GM19193 (cell line): Measurements from ENCODE around the gene TIAM1.

Source experiments
- POLR2A ChIP-seq: IDR thresholded peaks from 4 replicates; pipeline ENCODE4 v1.6.1; 2011; ENCODE audit not compliant: insufficient read depth, insufficient read length; ENCODE audit errors: extremely low read depth

TIAM1 gene

DNA sequence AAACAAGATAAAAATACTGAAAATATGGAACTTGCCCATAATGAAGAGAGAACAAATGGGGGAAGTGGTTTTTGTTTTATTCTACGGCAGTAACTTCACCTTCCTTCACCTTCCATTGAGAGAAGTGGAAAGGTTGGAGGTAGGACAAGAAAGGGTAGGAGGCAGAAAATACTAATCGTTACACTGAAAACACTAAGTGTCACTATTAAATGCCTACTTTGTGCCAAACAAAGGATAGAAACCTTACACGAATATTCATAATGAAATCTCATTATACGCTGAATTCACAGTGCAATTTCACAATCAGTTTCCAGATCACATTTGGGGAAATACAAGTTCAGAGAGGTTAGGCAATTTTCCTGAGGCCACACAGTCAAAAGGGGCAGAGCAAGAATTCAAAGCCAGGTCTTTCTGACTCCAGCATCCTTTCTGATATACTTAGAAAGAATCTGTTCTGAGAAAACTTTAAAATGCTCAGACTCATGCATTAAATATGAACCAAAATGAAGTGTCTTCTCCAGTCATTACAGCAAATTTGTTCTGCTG lies 3.0 kb downstream of the TIAM1 start:
- no peak for TF ChIP-seq POLR2A

DNA sequence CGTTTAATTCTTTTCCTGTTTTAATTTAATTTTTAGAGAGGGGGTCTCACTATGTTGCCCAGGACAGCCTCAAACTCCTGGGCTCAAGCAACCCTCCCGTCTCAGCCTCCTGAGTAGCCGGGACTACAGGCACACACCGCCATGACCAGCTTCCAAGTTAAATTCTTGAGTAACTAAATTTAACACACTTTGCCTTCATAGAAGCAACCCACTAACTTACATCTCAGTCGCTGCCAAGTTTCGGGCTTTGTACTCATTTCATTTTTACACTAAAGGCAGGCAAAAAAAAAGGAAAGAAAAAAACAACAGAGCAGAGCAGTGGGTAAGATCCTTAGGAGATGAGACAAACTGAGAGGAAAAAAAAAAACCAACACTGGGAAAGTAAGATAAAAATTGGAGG lies 3.5 kb downstream of the TIAM1 start:
- no peak for TF ChIP-seq POLR2A

GRCh38 chr21:31339721-31340120 lies 4.3 kb downstream of the TIAM1 start:
- TF ChIP-seq POLR2A, result no peak

DNA sequence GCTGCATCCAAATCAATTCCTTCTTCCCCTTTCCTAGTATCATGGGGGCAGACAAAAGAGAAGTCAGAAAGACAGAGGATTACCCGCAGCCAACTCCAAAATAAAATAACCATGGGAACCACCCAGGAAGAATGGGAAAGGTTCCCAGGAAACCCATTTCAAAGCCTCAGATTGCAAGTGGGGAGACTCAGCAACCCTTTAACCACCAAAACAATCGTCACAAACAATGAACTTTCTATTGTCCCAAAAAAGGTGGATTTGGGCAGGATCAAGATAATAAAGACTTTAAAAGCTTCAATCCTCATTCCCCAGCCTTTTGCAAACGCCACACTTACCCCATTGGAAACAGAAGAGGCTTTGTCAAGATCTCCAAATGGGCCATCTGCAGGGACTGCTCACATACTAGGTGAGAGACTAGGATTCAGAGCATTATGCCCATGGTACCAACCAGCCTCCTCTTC lies 5.1 kb downstream of the TIAM1 start:
- TF ChIP-seq POLR2A, result no peak

GRCh38 chr21:31337996-31338907 lies 5.8 kb downstream of the TIAM1 start:
- TF ChIP-seq POLR2A, result no peak

DNA sequence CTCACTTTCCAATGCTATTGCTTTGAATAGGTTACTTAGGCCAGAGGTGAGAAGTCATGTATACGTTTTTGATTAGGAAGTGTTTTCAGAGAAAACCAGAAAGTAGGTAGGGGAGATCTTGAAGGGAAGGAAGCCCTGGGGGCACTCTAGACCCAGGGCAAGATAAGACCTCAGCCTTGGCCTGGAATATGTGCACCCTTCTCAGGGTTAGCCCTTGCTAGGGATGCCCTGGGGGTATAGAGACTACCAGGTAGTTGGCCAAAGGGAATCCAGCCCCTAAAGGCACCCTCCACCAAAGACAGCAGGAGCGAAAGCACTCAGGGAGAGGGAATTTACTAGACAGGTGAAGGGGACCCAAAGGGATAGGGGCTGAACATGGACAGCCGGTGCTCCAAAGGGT lies 7.0 kb downstream of the TIAM1 start:
- no peak for TF ChIP-seq POLR2A

GRCh38 chr21:31336739-31337040 lies 7.4 kb downstream of the TIAM1 start:
- no peak for TF ChIP-seq POLR2A

GRCh38 chr21:31335957-31336738 lies 7.9 kb downstream of the TIAM1 start:
- TF ChIP-seq POLR2A, result no peak

GRCh38 chr21:31334648-31335121 lies 9.4 kb downstream of the TIAM1 start:
- no peak for TF ChIP-seq POLR2A

- TF ChIP-seq POLR2A, result no peak
These were observed 11.5 kb downstream of the TIAM1 start for GRCh38 chr21:31332525-31332924.

GRCh38 chr21:31331231-31331630 lies 12.8 kb downstream of the TIAM1 start:
- no peak for TF ChIP-seq POLR2A

DNA sequence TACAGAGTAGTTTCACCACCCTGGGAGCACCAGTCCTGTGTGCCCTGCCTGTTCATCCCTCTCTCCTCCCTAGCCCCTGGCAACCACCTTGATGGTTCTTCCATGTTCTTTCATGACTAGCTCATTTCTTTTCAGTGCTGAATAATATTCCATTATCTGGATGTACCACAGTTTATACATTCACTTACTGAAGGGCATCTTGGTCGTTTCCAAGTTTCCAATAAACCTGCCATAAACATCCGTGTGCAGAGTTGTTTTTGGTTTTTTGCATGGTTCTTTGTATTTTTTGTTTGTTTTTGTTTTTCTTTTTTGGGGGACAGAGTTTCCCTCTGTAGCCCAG lies 13.9 kb downstream of the TIAM1 start:
- no peak for TF ChIP-seq POLR2A

GRCh38 chr21:31329456-31330143 lies 14.5 kb downstream of the TIAM1 start:
- TF ChIP-seq POLR2A, result no peak

DNA sequence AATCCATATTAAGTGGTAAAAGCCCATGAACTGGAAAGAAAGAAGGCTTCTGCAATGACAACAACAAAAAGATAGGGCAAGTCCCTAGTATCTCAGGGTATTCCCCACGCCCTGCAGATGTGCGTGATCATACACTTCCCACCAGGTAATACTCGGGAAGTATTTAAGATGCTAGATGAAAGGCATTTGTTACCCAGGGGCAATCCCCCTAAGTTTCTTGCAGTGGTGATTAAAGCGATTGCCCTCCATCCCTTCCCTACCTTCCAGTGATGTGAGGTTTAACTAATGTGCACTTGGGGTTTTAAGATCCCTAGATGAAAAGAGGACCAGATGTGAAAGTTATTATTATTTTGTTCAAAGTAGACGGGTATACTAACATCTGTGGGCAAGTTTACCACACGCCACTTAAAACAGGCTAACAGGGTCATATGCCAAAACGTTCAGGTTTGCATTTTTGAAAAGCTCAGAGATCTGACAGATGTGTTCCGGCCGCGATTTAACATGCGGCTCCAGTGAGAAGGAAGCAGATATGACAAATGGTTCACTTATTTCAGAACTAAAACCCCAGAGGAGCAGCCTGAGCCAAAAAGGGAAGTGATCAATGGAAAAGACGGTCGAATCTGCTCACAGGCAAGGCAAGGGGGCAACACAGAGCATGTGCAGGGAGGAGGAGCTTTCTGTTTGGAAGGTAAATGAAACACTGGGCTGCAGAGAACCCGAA lies 17.4 kb downstream of the TIAM1 start:
- TF ChIP-seq POLR2A, result no peak
